Colonic mucosa (tissue), 4 donors: ENCODE results near the gene CD164. TPM values are rescaled to one million over a fixed set of nuclear protein-coding genes. Genes with fewer than 3 reads are reported as not detected.

ENCODE experiments used
- DNase-seq: peaks from one replicate; pipeline ENCODE4 v3.0.0-alpha.2; 2020
- H3K27ac ChIP-seq: fragments of 200-600 bp; one replicate; pipeline ENCODE4 v1.8.0; 2021
- H3K27me3 ChIP-seq: fragments of 200-600 bp; one replicate; pipeline ENCODE4 v1.8.0; 2021
- H3K36me3 ChIP-seq: fragments of 200-600 bp; one replicate; pipeline ENCODE4 v1.8.0; 2021
- H3K4me1 ChIP-seq: fragments of 200-600 bp; one replicate; pipeline ENCODE4 v1.8.0; 2021; ENCODE audit warnings: mild to moderate bottlenecking
- H3K4me3 ChIP-seq: fragments of 200-600 bp; one replicate; pipeline ENCODE4 v1.8.0; 2021
- H3K9ac ChIP-seq, 2 donors: one replicate each; pipeline ENCODE4 v1.7.0; 2013; ENCODE audit warnings: control low read depth in 2 of 2, low read depth in 2 of 2, low read length in 2 of 2
- H3K9me3 ChIP-seq: fragments of 200-600 bp; one replicate; pipeline ENCODE4 v1.8.0; 2021
- CTCF ChIP-seq: fragments of 200-600 bp; IDR thresholded peaks from one replicate; pipeline ENCODE4 v1.8.0; 2022; ENCODE audit warnings: antibody characterized with exemption, mild to moderate bottlenecking
- intact Hi-C: fragments of 100-400 bp; cut with DNase I; formaldehyde crosslinking; loops from one replicate; pipeline ENCODE4 v1.14.1; 2022
- total RNA-seq, 2 donors: library from RNA; stranded (reverse); fragmentation: NEBNext Ultra II Directional in 1 of 2; extraction: Animal tissue kit (Norgen Biotek cat#: 25700) in 1 of 2; gene quantifications; one replicate each; pipeline ENCODE4 v1.2.1, GENCODE V29; 2021
- donor health status: healthy.
- donor health status: DM: no; HTN: no; CAD: no.
- donor health status: DM: no; HTN: no; CAD: no.

The CD164 gene
- total RNA-seq, 2 donors from 2014 or later = 420 to 621 TPM

- DNase-seq = no peak
- Histone ChIP-seq H3K9me3 (no peaks in the 10 kb centered on the region), H3K4me3 (no peak overlapping the region), H3K27ac (no peak overlapping the region), H3K36me3 (no peaks in the 10 kb centered on the region), H3K27me3 (no peaks in the 10 kb centered on the region), H3K4me1 (no peaks in the 10 kb centered on the region), H3K9ac (no peak overlapping the region)
- TF ChIP-seq CTCF = no peak
- intact Hi-C loops = no loop called here
Observed at GRCh38 chr6:109360281-109360680, 22.0 kb downstream of the CD164 start.

GRCh38 chr6:109359248-109359647, 23.0 kb downstream of the CD164 start:
- Histone ChIP-seq H3K4me3 (no peak overlapping the region), H3K9ac (no peak overlapping the region), H3K9me3 (no peaks in the 10 kb centered on the region), H3K36me3 (no peaks in the 10 kb centered on the region), H3K27ac (no peak overlapping the region), H3K27me3 (no peaks in the 10 kb centered on the region), H3K4me1 (no peaks in the 10 kb centered on the region)
- intact Hi-C loops = no loop called here
- DNase-seq = no peak
- TF ChIP-seq CTCF = no peak

- Histone ChIP-seq H3K4me1 (no peaks in the 10 kb centered on the region), H3K27ac (no peak overlapping the region), H3K9ac (no peak overlapping the region), H3K36me3 (no peaks in the 10 kb centered on the region), H3K4me3 (no peak overlapping the region), H3K27me3 (no peaks in the 10 kb centered on the region), H3K9me3 (no peaks in the 10 kb centered on the region)
- no peak for DNase-seq
- intact Hi-C loops = no loop called here
- no peak for TF ChIP-seq CTCF
Observed at GRCh38 chr6:109358204-109358603, 24.1 kb downstream of the CD164 start.

GRCh38 chr6:109356237-109356636, 26.0 kb downstream of the CD164 start:
- no peak for TF ChIP-seq CTCF
- Histone ChIP-seq H3K36me3 (no peaks in the 10 kb centered on the region), H3K4me1 (peaks cover 8% of the 10 kb centered on the region), H3K9me3 (no peaks in the 10 kb centered on the region), H3K9ac (no peak overlapping the region), H3K4me3 (no peak overlapping the region), H3K27ac (no peak overlapping the region), H3K27me3 (no peaks in the 10 kb centered on the region)
- no peak for DNase-seq
- intact Hi-C loops = no loop called here

- Histone ChIP-seq H3K4me3 (no peak overlapping the region), H3K36me3 (no peaks in the 10 kb centered on the region), H3K27me3 (no peaks in the 10 kb centered on the region), H3K4me1 (peaks cover 19% of the 10 kb centered on the region), H3K9ac (peak overlapping the region in 1 of 2 donors; percentile 2), H3K9me3 (no peaks in the 10 kb centered on the region), H3K27ac (peak overlapping the region; percentile 81)
- peak; percentile 75 for DNase-seq
- no peak for TF ChIP-seq CTCF
- intact Hi-C loops = no loop called here
Observed at GRCh38 chr6:109351231-109352130, 30.8 kb downstream of the CD164 start.
